Ascending aorta (tissue), 2 donors: Measurements from ENCODE around the gene UBE2G2. TPM values are rescaled to one million over a fixed set of nuclear protein-coding genes. Genes with fewer than 3 reads are reported as not detected.

Experiments
- DNase-seq, 2 donors: peaks; one replicate each; pipeline ENCODE4 v3.0.0-alpha.2; 2019; ENCODE audit warnings: low spot score in 2 of 2
- H3K27ac ChIP-seq, 2 donors: fragments of 200-600 bp; sonication (generic); one replicate each; pipeline ENCODE4 v1.5.1; 2016 to 2017; ENCODE audit warnings: mild to moderate bottlenecking in 1 of 2
- H3K27me3 ChIP-seq: fragments of 200-600 bp; sonication (generic); one replicate; pipeline ENCODE4 v1.5.1; 2017
- H3K36me3 ChIP-seq, 2 donors: fragments of 200-600 bp; sonication (generic); one replicate each; pipeline ENCODE4 v1.5.1; 2016
- H3K4me1 ChIP-seq, 2 donors: fragments of 200-600 bp; sonication (generic); one replicate each; pipeline ENCODE4 v1.5.1; 2016 to 2017; ENCODE audit warnings: mild to moderate bottlenecking in 1 of 2
- H3K4me3 ChIP-seq, 2 donors: fragments of 200-600 bp; sonication (generic); one replicate each; pipeline ENCODE4 v1.5.1; 2016 to 2017; ENCODE audit warnings: mild to moderate bottlenecking in 1 of 2
- H3K9me3 ChIP-seq, 2 donors: fragments of 200-600 bp; sonication (generic); one replicate each; pipeline ENCODE4 v1.5.1; 2016
- CTCF ChIP-seq, 3 experiments: fragments of 200-600 bp in 2 of 3; fragments of 450-650 bp in 1 of 3; sonication (generic) in 2 of 3; IDR thresholded peaks; one replicate each; pipeline ENCODE4 v1.5.1; 2016 to 2019; ENCODE audit warnings: antibody characterized with exemption in 3 of 3, mild to moderate bottlenecking in 1 of 3, moderate library complexity in 1 of 3
- intact Hi-C: fragments of 100-400 bp; cut with DNase I; formaldehyde crosslinking; loops from one replicate; pipeline ENCODE4 v1.15.1; 2023
- total RNA-seq: library from RNA; depleted of rRNA; stranded (reverse); fragments of >200 nt; gene quantifications from one replicate; pipeline ENCODE4 v1.1.0, GENCODE V29; 2016

UBE2G2 gene
- total RNA-seq, 1 donor from 2014 or later: 58.1 TPM

- H3K36me3 ChIP-seq: peaks cover 12 to 39% of the 10 kb centered on the region in 2 donors
- H3K4me1 ChIP-seq: peaks cover 5 to 8% of the 10 kb centered on the region in 2 donors
- H3K9me3 ChIP-seq: no peaks in the 10 kb centered on the region
- H3K4me3 ChIP-seq: no peak overlapping the region
- H3K27ac ChIP-seq: no peak overlapping the region
- no peaks in the 10 kb centered on the region for H3K27me3 ChIP-seq
- intact Hi-C loops: loop anchor here (10.0 kb wide), 1 partner anchor 322 kb away; no protein-coding TSS in a partner anchor
- DNase-seq: no peak
- no peak for TF ChIP-seq CTCF (IDR thresholded peaks at IDR 0.05)
These were observed 11.5 kb upstream of the UBE2G2 start for GRCh38 chr21:44813149-44813548.

- intact Hi-C loops: loop anchor here (10.0 kb wide), 1 partner anchor 322 kb away; no protein-coding TSS in a partner anchor
- H3K9me3 ChIP-seq: no peaks in the 10 kb centered on the region
- H3K4me1 ChIP-seq: peaks cover 5 to 8% of the 10 kb centered on the region in 2 donors
- H3K27me3 ChIP-seq: no peaks in the 10 kb centered on the region
- H3K27ac ChIP-seq: no peak overlapping the region
- no peak overlapping the region for H3K4me3 ChIP-seq
- TF ChIP-seq CTCF (IDR thresholded peaks at IDR 0.05): no peak
- H3K36me3 ChIP-seq: peaks cover 15 to 45% of the 10 kb centered on the region in 2 donors
- no peak for DNase-seq
These were observed 11.0 kb upstream of the UBE2G2 start for GRCh38 chr21:44812640-44813039.

- peaks cover 29 to 63% of the 10 kb centered on the region in 2 donors for H3K36me3 ChIP-seq
These were observed 9.2 kb upstream of the UBE2G2 start for GRCh38 chr21:44810779-44811178.

GRCh38 chr21:44805859-44806258 lies 4.2 kb upstream of the UBE2G2 start:
- Histone ChIP-seq H3K27me3 (no peaks in the 10 kb centered on the region), H3K36me3 (peaks cover 30 to 59% of the 10 kb centered on the region in 2 donors), H3K27ac (no peak overlapping the region), H3K9me3 (no peaks in the 10 kb centered on the region), H3K4me3 (no peak overlapping the region), H3K4me1 (peaks cover under 1 to 4% of the 10 kb centered on the region in 2 donors)
- intact Hi-C loops: no loop called here
- TF ChIP-seq CTCF (IDR thresholded peaks at IDR 0.05): no peak
- DNase-seq: no peak

More at GRCh38 chr21:44810779-44811178, 9.2 kb upstream of the UBE2G2 start:
- Histone ChIP-seq H3K27me3 (no peaks in the 10 kb centered on the region), H3K4me3 (no peak overlapping the region), H3K9me3 (no peaks in the 10 kb centered on the region), H3K27ac (no peak overlapping the region), H3K4me1 (no peaks in the 10 kb centered on the region)
- no peak for DNase-seq
- no peak for TF ChIP-seq CTCF (IDR thresholded peaks at IDR 0.05)
- intact Hi-C loops: loop anchor here (10.0 kb wide), 1 partner anchor 324 kb away; no protein-coding TSS in a partner anchor

GRCh38 chr21:44805226-44805625 lies 3.6 kb upstream of the UBE2G2 start:
- Histone ChIP-seq H3K27me3 (no peaks in the 10 kb centered on the region), H3K27ac (no peak overlapping the region), H3K9me3 (no peaks in the 10 kb centered on the region), H3K4me3 (no peak overlapping the region), H3K36me3 (peaks cover 30 to 55% of the 10 kb centered on the region in 2 donors), H3K4me1 (peaks cover 6 to 8% of the 10 kb centered on the region in 2 donors)
- intact Hi-C loops: no loop called here
- TF ChIP-seq CTCF (IDR thresholded peaks at IDR 0.05): no peak
- no peak for DNase-seq

GRCh38 chr21:44804762-44805161 lies 3.1 kb upstream of the UBE2G2 start:
- DNase-seq: no peak
- intact Hi-C loops: loop anchor here (5.0 kb wide), 1 partner anchor 128 kb away; no protein-coding TSS in a partner anchor

More at GRCh38 chr21:44804762-44805161, 3.1 kb upstream of the UBE2G2 start:
- H3K27me3 ChIP-seq: no peaks in the 10 kb centered on the region
- peaks cover 7 to 11% of the 10 kb centered on the region in 2 donors for H3K4me1 ChIP-seq
- no peak for TF ChIP-seq CTCF (IDR thresholded peaks at IDR 0.05)
- H3K36me3 ChIP-seq: peaks cover 29 to 50% of the 10 kb centered on the region in 2 donors
- H3K4me3 ChIP-seq: no peak overlapping the region
- no peaks in the 10 kb centered on the region for H3K9me3 ChIP-seq
- H3K27ac ChIP-seq: no peak overlapping the region
